SK-N-SH treated with all-trans-retinoic acid at 6 μM for 48 hours (cell line): ENCODE measurements around the gene IL24.

ENCODE experiments used
- ATAC-seq: fragments of 200-7000 bp; cut with Tn5 transposase; 3 replicates; pipeline ENCODE4 v1.9.1; 2020; ENCODE audit warnings: mild to moderate bottlenecking, moderate library complexity
- ARNTL ChIP-seq: fragments of 450-650 bp; formaldehyde crosslinking; IDR thresholded peaks from 2 replicates; pipeline ENCODE4 v1.5.0; 2020; ENCODE audit warnings: low read depth, mild to moderate bottlenecking, moderate library complexity, borderline replicate concordance
- BACH2 ChIP-seq: fragments of 250-450 bp; sonication (Bioruptor Pico); IDR thresholded peaks from 2 replicates; pipeline ENCODE4 v1.9.0; 2021; ENCODE audit warnings: mild to moderate bottlenecking, borderline replicate concordance
- CSDC2 ChIP-seq: fragments of 250-450 bp; sonication (Bioruptor Pico); IDR thresholded peaks from 2 replicates; pipeline ENCODE4 v1.5.0; 2020; ENCODE audit warnings: mild to moderate bottlenecking, moderate library complexity
- ESRRG ChIP-seq: fragments of 250-450 bp; sonication (Bioruptor Pico); IDR thresholded peaks from 2 replicates; pipeline ENCODE4 v1.6.1; 2021; ENCODE audit warnings: mild to moderate bottlenecking
- GLIS3 ChIP-seq: fragments of 250-450 bp; sonication (Bioruptor Pico); IDR thresholded peaks from 2 replicates; pipeline ENCODE4 v1.5.0; 2020; ENCODE audit warnings: mild to moderate bottlenecking, moderate library complexity
- ISL1 ChIP-seq: fragments of 250-450 bp; sonication (Bioruptor Pico); IDR thresholded peaks from 2 replicates; pipeline ENCODE4 v2.1.2; 2022; ENCODE audit warnings: mild to moderate bottlenecking, moderate library complexity
- PPARA ChIP-seq: fragments of 250-450 bp; sonication (Bioruptor Pico); IDR thresholded peaks from 2 replicates; pipeline ENCODE4 v1.5.0; 2020; ENCODE audit warnings: mild to moderate bottlenecking, borderline replicate concordance
- SNAI2 ChIP-seq: fragments of 250-450 bp; sonication (Bioruptor Pico); IDR thresholded peaks from 2 replicates; pipeline ENCODE4 v1.5.0; 2020; ENCODE audit warnings: mild to moderate bottlenecking, moderate library complexity
- TOX ChIP-seq: fragments of 250-450 bp; sonication (Bioruptor Pico); IDR thresholded peaks from 2 replicates; pipeline ENCODE4 v1.8.0; 2021; ENCODE audit warnings: mild to moderate bottlenecking, moderate library complexity, borderline replicate concordance
- ZC3H10 ChIP-seq: fragments of 250-450 bp; sonication (Bioruptor Pico); IDR thresholded peaks from 2 replicates; pipeline ENCODE4 v1.5.1; 2021; ENCODE audit warnings: mild to moderate bottlenecking, moderate library complexity
- ZFP3 ChIP-seq: fragments of 250-450 bp; sonication (Bioruptor Pico); IDR thresholded peaks from 2 replicates; pipeline ENCODE4 v1.5.0; 2020; ENCODE audit warnings: mild to moderate bottlenecking, moderate library complexity
- ZFP30 ChIP-seq: fragments of 450-650 bp; formaldehyde crosslinking; IDR thresholded peaks from 2 replicates; pipeline ENCODE4 v1.5.0; 2022; ENCODE audit warnings: mild to moderate bottlenecking, moderate library complexity
- ZNF565 ChIP-seq: fragments of 450-650 bp; formaldehyde crosslinking; conservative IDR thresholded peaks from 2 replicates; pipeline ENCODE4 v1.5.0; 2020; ENCODE audit warnings: low read depth, mild to moderate bottlenecking, moderate library complexity
- ZNF70 ChIP-seq: fragments of 450-650 bp; formaldehyde crosslinking; IDR thresholded peaks from 2 replicates; pipeline ENCODE4 v1.5.0; 2020; ENCODE audit warnings: mild to moderate bottlenecking, moderate library complexity
- ZNF8 ChIP-seq: fragments of 450-650 bp; formaldehyde crosslinking; IDR thresholded peaks from 2 replicates; pipeline ENCODE4 v1.5.0; 2020; ENCODE audit warnings: mild to moderate bottlenecking, moderate library complexity
- TF ChIP-seq, protein P1 (sequence below): fragments of 250-450 bp; sonication (Bioruptor Pico); IDR thresholded peaks from 2 replicates; pipeline ENCODE4 v1.8.0; 2021; ENCODE audit warnings: low read depth, mild to moderate bottlenecking, moderate library complexity, borderline replicate concordance
- TF ChIP-seq, protein P2 (sequence below): fragments of 250-450 bp; sonication (Bioruptor Pico); IDR thresholded peaks from 2 replicates; pipeline ENCODE4 v1.5.1; 2021; ENCODE audit warnings: mild to moderate bottlenecking, moderate library complexity
- TF ChIP-seq, protein P3 (sequence below): fragments of 250-450 bp; sonication (Bioruptor Pico); IDR thresholded peaks from 2 replicates; pipeline ENCODE4 v1.5.0; 2020; ENCODE audit warnings: mild to moderate bottlenecking, moderate library complexity
- TF ChIP-seq, protein P4 (sequence below): fragments of 250-450 bp; sonication (Bioruptor Pico); IDR thresholded peaks from 2 replicates; pipeline ENCODE4 v1.8.0; 2020; ENCODE audit warnings: mild to moderate bottlenecking, moderate library complexity, borderline replicate concordance
- TF ChIP-seq, protein P5 (sequence below): fragments of 250-450 bp; sonication (Bioruptor Pico); IDR thresholded peaks from 2 replicates; pipeline ENCODE4 v1.5.1; 2020; ENCODE audit warnings: low read depth, mild to moderate bottlenecking, moderate library complexity

Gene IL24

DNA sequence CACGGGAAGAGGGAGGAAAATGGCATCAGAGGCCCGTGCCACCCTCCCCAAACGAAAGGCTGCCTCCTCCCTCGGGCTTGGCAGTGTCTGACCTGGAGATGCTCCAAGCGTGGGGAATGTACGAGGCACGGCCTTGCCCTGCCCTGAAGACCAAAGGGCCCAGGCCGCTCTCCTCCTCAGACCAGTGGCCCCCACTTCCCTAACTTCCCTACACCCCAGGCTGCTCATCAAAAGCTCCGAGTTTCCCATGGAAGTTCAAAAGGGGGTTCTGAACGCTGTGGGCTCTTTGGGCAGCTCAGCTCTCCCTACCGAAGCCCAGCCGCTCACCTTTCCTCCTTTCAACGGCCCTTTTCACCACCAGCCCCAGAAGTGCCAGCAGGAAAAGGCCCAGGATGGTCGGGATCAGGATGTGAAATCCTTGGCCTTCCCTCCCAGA is 12.7 kb downstream of the IL24 start:
- ATAC-seq: no peak; the same call in 1 of the 3 replicates
- TF ChIP-seq ZNF70 (CRISPR knock-in tag): no peak
- TF ChIP-seq, protein P1, sequence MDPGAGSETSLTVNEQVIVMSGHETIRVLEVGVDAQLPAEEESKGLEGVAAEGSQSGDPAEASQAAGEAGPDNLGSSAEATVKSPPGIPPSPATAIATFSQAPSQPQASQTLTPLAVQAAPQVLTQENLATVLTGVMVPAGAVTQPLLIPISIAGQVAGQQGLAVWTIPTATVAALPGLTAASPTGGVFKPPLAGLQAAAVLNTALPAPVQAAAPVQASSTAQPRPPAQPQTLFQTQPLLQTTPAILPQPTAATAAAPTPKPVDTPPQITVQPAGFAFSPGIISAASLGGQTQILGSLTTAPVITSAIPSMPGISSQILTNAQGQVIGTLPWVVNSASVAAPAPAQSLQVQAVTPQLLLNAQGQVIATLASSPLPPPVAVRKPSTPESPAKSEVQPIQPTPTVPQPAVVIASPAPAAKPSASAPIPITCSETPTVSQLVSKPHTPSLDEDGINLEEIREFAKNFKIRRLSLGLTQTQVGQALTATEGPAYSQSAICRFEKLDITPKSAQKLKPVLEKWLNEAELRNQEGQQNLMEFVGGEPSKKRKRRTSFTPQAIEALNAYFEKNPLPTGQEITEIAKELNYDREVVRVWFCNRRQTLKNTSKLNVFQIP (CRISPR knock-in tag): no peak
- TF ChIP-seq, protein P2, sequence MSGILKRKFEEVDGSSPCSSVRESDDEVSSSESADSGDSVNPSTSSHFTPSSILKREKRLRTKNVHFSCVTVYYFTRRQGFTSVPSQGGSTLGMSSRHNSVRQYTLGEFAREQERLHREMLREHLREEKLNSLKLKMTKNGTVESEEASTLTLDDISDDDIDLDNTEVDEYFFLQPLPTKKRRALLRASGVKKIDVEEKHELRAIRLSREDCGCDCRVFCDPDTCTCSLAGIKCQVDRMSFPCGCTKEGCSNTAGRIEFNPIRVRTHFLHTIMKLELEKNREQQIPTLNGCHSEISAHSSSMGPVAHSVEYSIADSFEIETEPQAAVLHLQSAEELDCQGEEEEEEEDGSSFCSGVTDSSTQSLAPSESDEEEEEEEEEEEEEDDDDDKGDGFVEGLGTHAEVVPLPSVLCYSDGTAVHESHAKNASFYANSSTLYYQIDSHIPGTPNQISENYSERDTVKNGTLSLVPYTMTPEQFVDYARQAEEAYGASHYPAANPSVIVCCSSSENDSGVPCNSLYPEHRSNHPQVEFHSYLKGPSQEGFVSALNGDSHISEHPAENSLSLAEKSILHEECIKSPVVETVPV (CRISPR knock-in tag): no peak
- TF ChIP-seq CSDC2 (CRISPR knock-in tag): no peak
- no peak for TF ChIP-seq ZNF565
- TF ChIP-seq TOX (CRISPR knock-in tag): no peak
- no peak for TF ChIP-seq ZFP30 (CRISPR knock-in tag)
- no peak for TF ChIP-seq GLIS3 (CRISPR knock-in tag)
- TF ChIP-seq ZC3H10 (CRISPR knock-in tag): no peak
- no peak for TF ChIP-seq ESRRG (CRISPR knock-in tag)
- TF ChIP-seq, protein P3, sequence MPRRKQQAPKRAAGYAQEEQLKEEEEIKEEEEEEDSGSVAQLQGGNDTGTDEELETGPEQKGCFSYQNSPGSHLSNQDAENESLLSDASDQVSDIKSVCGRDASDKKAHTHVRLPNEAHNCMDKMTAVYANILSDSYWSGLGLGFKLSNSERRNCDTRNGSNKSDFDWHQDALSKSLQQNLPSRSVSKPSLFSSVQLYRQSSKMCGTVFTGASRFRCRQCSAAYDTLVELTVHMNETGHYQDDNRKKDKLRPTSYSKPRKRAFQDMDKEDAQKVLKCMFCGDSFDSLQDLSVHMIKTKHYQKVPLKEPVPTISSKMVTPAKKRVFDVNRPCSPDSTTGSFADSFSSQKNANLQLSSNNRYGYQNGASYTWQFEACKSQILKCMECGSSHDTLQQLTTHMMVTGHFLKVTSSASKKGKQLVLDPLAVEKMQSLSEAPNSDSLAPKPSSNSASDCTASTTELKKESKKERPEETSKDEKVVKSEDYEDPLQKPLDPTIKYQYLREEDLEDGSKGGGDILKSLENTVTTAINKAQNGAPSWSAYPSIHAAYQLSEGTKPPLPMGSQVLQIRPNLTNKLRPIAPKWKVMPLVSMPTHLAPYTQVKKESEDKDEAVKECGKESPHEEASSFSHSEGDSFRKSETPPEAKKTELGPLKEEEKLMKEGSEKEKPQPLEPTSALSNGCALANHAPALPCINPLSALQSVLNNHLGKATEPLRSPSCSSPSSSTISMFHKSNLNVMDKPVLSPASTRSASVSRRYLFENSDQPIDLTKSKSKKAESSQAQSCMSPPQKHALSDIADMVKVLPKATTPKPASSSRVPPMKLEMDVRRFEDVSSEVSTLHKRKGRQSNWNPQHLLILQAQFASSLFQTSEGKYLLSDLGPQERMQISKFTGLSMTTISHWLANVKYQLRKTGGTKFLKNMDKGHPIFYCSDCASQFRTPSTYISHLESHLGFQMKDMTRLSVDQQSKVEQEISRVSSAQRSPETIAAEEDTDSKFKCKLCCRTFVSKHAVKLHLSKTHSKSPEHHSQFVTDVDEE (CRISPR knock-in tag): no peak
- TF ChIP-seq BACH2 (CRISPR knock-in tag): no peak
- TF ChIP-seq, all 23 proteins: peak for 0

DNA sequence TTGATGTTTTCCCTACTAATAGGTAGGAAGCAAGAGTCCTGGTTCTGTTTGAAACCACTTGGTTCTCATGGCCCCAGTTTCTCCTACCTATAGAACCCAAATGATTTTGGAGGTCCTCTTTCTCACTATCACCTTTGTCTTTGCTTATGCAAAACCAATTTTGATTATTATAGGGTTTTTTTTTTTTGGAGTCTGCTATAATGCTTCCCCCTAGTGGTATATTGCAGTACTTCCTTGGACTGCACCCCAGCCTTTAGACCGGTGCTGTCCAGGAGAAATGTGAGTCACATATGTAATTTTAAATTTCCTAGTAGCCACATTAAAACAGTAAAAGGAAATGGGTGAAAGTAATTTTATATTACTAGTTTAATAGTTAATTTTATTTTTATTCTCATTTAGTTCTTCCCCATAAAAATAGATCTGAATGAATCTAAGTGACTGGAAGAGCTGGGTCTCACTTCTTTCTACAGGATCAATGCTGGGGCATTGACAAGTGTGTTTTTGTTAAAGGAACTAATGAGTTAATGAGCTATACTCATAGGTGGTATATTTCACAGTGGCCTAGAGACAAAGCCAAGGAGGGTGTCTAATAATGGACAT is 13.9 kb downstream of the IL24 start:
- TF ChIP-seq ZNF8 (CRISPR knock-in tag): no peak
- no peak for TF ChIP-seq ISL1 (CRISPR knock-in tag)
- no peak for TF ChIP-seq TOX (CRISPR knock-in tag)
- TF ChIP-seq ARNTL (CRISPR knock-in tag): no peak
- TF ChIP-seq, protein P3 (CRISPR knock-in tag): no peak
- TF ChIP-seq SNAI2: no peak
- TF ChIP-seq ZFP3: no peak
- no peak for TF ChIP-seq ESRRG (CRISPR knock-in tag)
- TF ChIP-seq ZC3H10 (CRISPR knock-in tag): no peak
- TF ChIP-seq, protein P1 (CRISPR knock-in tag): no peak
- TF ChIP-seq, protein P4, sequence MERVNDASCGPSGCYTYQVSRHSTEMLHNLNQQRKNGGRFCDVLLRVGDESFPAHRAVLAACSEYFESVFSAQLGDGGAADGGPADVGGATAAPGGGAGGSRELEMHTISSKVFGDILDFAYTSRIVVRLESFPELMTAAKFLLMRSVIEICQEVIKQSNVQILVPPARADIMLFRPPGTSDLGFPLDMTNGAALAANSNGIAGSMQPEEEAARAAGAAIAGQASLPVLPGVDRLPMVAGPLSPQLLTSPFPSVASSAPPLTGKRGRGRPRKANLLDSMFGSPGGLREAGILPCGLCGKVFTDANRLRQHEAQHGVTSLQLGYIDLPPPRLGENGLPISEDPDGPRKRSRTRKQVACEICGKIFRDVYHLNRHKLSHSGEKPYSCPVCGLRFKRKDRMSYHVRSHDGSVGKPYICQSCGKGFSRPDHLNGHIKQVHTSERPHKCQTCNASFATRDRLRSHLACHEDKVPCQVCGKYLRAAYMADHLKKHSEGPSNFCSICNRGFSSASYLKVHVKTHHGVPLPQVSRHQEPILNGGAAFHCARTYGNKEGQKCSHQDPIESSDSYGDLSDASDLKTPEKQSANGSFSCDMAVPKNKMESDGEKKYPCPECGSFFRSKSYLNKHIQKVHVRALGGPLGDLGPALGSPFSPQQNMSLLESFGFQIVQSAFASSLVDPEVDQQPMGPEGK (CRISPR knock-in tag): no peak
- TF ChIP-seq ZNF565: no peak
- TF ChIP-seq, protein P5, sequence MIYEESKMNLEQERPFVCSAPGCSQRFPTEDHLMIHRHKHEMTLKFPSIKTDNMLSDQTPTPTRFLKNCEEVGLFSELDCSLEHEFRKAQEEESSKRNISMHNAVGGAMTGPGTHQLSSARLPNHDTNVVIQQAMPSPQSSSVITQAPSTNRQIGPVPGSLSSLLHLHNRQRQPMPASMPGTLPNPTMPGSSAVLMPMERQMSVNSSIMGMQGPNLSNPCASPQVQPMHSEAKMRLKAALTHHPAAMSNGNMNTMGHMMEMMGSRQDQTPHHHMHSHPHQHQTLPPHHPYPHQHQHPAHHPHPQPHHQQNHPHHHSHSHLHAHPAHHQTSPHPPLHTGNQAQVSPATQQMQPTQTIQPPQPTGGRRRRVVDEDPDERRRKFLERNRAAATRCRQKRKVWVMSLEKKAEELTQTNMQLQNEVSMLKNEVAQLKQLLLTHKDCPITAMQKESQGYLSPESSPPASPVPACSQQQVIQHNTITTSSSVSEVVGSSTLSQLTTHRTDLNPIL (CRISPR knock-in tag): no peak
- no peak for TF ChIP-seq PPARA (CRISPR knock-in tag)
- TF ChIP-seq, all 23 proteins: peak for 0
- ATAC-seq: peak; percentile 70
